Activated naive CD8-positive, alpha-beta T cell treated with anti-CD3 and anti-CD28 coated beads, Interleukin-2, amount 50 U/mL, for 24 hours (primary cell): ENCODE results near the gene TSBP1.

Source experiments
- ATAC-seq: fragments of 150-1000 bp; cut with Tn5 transposase; one replicate; pipeline ENCODE4 v1.10.0; 2021
- DNase-seq: peaks from one replicate; pipeline ENCODE4 v3.0.0; 2021
- H3K27ac Mint-ChIP-seq: one replicate; pipeline ENCODE4 v1.8.0; 2021; ENCODE audit warnings: mild to moderate bottlenecking, mixed read lengths
- H3K27me3 Mint-ChIP-seq: one replicate; pipeline ENCODE4 v1.8.0; 2021; ENCODE audit warnings: mixed read lengths
- H3K36me3 Mint-ChIP-seq: one replicate; pipeline ENCODE4 v1.8.0; 2021; ENCODE audit warnings: low read depth, mixed read lengths
- H3K4me1 Mint-ChIP-seq: one replicate; pipeline ENCODE4 v1.8.0; 2021; ENCODE audit warnings: mixed read lengths
- H3K4me3 Mint-ChIP-seq: one replicate; pipeline ENCODE4 v1.8.0; 2021; ENCODE audit warnings: mild to moderate bottlenecking, moderate library complexity, mixed read lengths
- H3K9me3 Mint-ChIP-seq: one replicate; pipeline ENCODE4 v1.8.0; 2021; ENCODE audit warnings: mixed read lengths

The TSBP1 gene, protein sequence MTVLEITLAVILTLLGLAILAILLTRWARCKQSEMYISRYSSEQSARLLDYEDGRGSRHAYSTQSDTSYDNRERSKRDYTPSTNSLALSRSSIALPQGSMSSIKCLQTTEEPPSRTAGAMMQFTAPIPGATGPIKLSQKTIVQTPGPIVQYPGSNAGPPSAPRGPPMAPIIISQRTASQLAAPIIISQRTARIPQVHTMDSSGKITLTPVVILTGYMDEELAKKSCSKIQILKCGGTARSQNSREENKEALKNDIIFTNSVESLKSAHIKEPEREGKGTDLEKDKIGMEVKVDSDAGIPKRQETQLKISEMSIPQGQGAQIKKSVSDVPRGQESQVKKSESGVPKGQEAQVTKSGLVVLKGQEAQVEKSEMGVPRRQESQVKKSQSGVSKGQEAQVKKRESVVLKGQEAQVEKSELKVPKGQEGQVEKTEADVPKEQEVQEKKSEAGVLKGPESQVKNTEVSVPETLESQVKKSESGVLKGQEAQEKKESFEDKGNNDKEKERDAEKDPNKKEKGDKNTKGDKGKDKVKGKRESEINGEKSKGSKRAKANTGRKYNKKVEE

GRCh38 chr6:32371803-32372202 is at the start of gene TSBP1:
Gene TSBP1 (minus strand): TSS chr6:32371903. CDS start chr6:32371706, 197 bp downstream.
- DNase-seq = no peak
- Mint-ChIP-seq H3K27ac (no peak within 1 kb of the TSS), H3K9me3 (no peaks in the 10 kb centered on the region), H3K36me3 (no peaks in the 10 kb centered on the region), H3K4me3 (no peak within 1 kb of the TSS), H3K4me1 (no peaks in the 10 kb centered on the region), H3K27me3 (peaks cover 27% of the 10 kb centered on the region)
- no peak for ATAC-seq

- no peak for ATAC-seq
- Mint-ChIP-seq H3K9me3 (no peaks in the 10 kb centered on the region), H3K4me1 (peaks cover 10% of the 10 kb centered on the region), H3K4me3 (no peak overlapping the region), H3K27ac (no peak overlapping the region), H3K27me3 (peaks cover 46% of the 10 kb centered on the region), H3K36me3 (no peaks in the 10 kb centered on the region)
- no peak for DNase-seq
These were observed 44.3 kb upstream of the TSBP1 start for GRCh38 chr6:32416036-32416435.

GRCh38 chr6:32415521-32416019 is 43.9 kb upstream of the TSBP1 start:
- H3K27me3 Mint-ChIP-seq = peaks cover 44% of the 10 kb centered on the region
- ATAC-seq (peak; percentile 52), DNase-seq (peak; percentile 81)
- H3K36me3 Mint-ChIP-seq = no peaks in the 10 kb centered on the region
- no peak overlapping the region for H3K4me3 Mint-ChIP-seq
- H3K9me3 Mint-ChIP-seq = no peaks in the 10 kb centered on the region
- H3K4me1 Mint-ChIP-seq = peaks cover 10% of the 10 kb centered on the region
- no peak overlapping the region for H3K27ac Mint-ChIP-seq

DNA sequence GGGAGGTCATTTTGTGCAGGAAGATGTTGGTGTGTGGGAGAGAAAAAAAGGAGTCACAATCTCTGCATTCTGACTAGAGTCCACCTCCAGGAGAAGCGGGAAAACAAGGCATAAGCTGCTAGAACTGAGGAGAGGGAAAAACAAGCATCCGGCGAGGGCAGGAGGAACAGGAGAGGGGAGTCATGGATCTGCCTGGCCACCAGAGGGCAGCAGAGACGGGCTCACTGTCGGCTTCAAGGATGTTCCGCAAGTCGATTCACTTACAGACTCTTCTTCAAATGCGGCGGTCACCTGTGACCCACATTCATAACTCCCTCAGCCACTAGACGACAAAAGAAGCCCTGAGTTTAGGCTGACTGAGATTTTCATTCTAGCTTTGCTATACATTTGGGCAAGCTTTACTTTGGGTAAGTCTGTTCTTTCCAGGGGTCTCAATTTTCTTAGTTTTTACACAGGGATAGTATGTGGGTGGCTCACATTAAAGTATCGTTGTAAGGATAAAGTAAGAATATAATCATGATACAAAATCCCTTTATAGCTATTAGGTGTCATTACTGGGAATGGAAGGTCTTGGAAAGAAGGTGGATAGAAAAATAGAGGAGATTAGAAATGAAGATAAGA is 41.8 kb upstream of the TSBP1 start:
- H3K27ac Mint-ChIP-seq = peak overlapping the region; percentile 17
- peaks cover 38% of the 10 kb centered on the region for H3K27me3 Mint-ChIP-seq
- ATAC-seq (peak; percentile 81), DNase-seq (peak; percentile 89)
- H3K9me3 Mint-ChIP-seq = no peaks in the 10 kb centered on the region
- H3K4me3 Mint-ChIP-seq = no peak overlapping the region
- peaks cover 10% of the 10 kb centered on the region for H3K4me1 Mint-ChIP-seq
- no peaks in the 10 kb centered on the region for H3K36me3 Mint-ChIP-seq

- Mint-ChIP-seq H3K27me3 (peaks cover 34% of the 10 kb centered on the region), H3K36me3 (no peaks in the 10 kb centered on the region), H3K9me3 (no peaks in the 10 kb centered on the region), H3K4me1 (peaks cover 10% of the 10 kb centered on the region), H3K4me3 (no peak overlapping the region), H3K27ac (no peak overlapping the region)
- DNase-seq = no peak
- no peak for ATAC-seq
These were observed 40.0 kb upstream of the TSBP1 start for GRCh38 chr6:32411566-32412327.

GRCh38 chr6:32410906-32411305 is 39.2 kb upstream of the TSBP1 start:
- Mint-ChIP-seq H3K27me3 (peaks cover 31% of the 10 kb centered on the region), H3K4me3 (no peak overlapping the region)

GRCh38 chr6:32406857-32407256 is 35.2 kb upstream of the TSBP1 start, which contains the start of gene BTNL2:
Gene BTNL2 (minus strand): TSS chr6:32407181. CDS start chr6:32407123, 58 bp downstream.
- ATAC-seq (no peak), DNase-seq (no peak)
- H3K27ac Mint-ChIP-seq = no peak within 1 kb of the TSS
- no peak within 1 kb of the TSS for H3K4me3 Mint-ChIP-seq
- H3K27me3 Mint-ChIP-seq = peaks cover 20% of the 10 kb centered on the region
- H3K9me3 Mint-ChIP-seq = no peaks in the 10 kb centered on the region
- H3K4me1 Mint-ChIP-seq = no peaks in the 10 kb centered on the region
- H3K36me3 Mint-ChIP-seq = no peaks in the 10 kb centered on the region

More at GRCh38 chr6:32410906-32411305, 39.2 kb upstream of the TSBP1 start:
- H3K36me3 Mint-ChIP-seq = no peaks in the 10 kb centered on the region
- no peaks in the 10 kb centered on the region for H3K9me3 Mint-ChIP-seq
- ATAC-seq (no peak), DNase-seq (no peak)
- no peak overlapping the region for H3K27ac Mint-ChIP-seq
- H3K4me1 Mint-ChIP-seq = peaks cover 10% of the 10 kb centered on the region

DNA sequence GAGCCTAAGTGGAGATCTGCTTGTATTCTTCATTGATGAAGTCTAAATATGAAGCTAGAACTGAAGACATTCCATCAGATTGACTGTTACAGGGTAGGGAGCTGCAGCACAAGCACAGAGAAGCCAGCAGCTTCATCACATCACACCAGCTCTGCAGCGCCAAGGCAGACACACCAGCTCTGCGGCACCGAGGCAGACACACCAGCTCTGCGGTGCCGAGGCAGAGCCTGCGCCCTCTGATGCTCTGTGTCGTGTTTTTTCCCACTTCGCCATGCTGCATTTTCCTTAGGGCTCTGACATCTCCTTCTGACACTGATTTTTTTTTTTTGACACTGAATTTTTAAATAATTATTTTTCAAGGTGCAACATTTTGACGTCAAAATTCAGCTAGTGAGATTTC is 34.5 kb upstream of the TSBP1 start:
- Mint-ChIP-seq H3K4me3 (no peak overlapping the region), H3K27ac (no peak overlapping the region), H3K27me3 (peaks cover 19% of the 10 kb centered on the region), H3K4me1 (no peaks in the 10 kb centered on the region), H3K9me3 (no peaks in the 10 kb centered on the region), H3K36me3 (no peaks in the 10 kb centered on the region)
- DNase-seq = no peak
- no peak for ATAC-seq

DNA sequence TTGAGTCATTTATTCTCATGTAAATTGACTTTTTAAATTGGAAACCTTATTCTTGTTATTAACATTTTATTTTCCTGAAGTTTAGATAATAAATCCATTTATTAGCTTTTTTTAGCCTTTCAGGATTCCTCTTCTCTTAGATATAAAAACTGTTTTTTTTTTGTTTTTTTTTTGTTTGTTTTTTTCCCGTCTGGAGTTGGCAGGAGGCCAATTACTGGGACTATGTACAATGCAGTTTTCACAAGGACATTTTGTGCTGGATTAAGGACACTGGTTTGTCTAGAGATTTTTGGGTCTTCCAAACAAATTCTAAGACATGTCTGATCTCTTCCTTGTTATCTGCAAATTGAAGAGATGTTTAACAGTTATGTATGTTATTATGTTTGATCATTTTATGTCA is 34.0 kb upstream of the TSBP1 start:
- no peak for ATAC-seq
- peaks cover 19% of the 10 kb centered on the region for H3K27me3 Mint-ChIP-seq

GRCh38 chr6:32402812-32403211 is 31.1 kb upstream of the TSBP1 start:
- no peak for ATAC-seq
- no peak overlapping the region for H3K4me3 Mint-ChIP-seq
- H3K27me3 Mint-ChIP-seq = peaks cover 22% of the 10 kb centered on the region

More for the DNA sequence above, 34.0 kb upstream of the TSBP1 start:
- H3K36me3 Mint-ChIP-seq = no peaks in the 10 kb centered on the region
- no peak for DNase-seq
- no peak overlapping the region for H3K4me3 Mint-ChIP-seq
- H3K27ac Mint-ChIP-seq = no peak overlapping the region
- H3K9me3 Mint-ChIP-seq = no peaks in the 10 kb centered on the region
- no peaks in the 10 kb centered on the region for H3K4me1 Mint-ChIP-seq

GRCh38 chr6:32401284-32401963 is 29.7 kb upstream of the TSBP1 start:
- no peaks in the 10 kb centered on the region for H3K9me3 Mint-ChIP-seq
- H3K27me3 Mint-ChIP-seq = peaks cover 22% of the 10 kb centered on the region
- no peak overlapping the region for H3K27ac Mint-ChIP-seq

More at GRCh38 chr6:32402812-32403211, 31.1 kb upstream of the TSBP1 start:
- no peak for DNase-seq
- Mint-ChIP-seq H3K4me1 (no peaks in the 10 kb centered on the region), H3K9me3 (no peaks in the 10 kb centered on the region), H3K27ac (no peak overlapping the region), H3K36me3 (no peaks in the 10 kb centered on the region)

DNA sequence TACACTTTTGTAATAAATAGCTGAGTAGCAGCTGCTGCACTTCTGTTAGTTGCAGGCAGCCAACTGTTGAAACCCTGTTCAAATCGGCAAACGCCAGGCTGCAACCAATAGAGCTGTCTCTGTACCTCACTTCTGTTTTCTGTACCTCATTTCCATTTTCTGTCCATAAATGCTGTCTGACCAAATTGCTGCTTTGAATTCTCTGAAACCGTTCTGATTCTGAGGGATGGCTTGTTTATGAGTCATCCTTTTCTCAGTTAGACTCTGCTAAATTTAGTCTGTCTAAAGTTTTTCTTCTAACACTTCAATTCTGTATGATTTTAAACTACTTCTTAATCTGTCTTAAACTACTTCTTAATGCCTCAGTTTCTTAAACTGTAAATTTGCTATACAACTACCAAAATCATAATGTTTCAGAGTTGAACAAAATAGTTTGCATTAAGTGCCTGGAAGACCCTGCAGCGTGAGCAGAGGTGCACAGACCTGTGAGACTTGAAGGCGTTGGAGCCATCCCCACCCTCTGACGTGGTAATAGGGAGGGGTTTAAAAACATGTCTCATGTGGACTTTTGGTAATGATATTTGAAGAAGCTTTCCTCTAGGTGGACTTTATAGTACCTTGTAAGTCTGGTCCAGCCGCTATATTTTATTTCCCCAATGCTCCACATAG is 25.7 kb upstream of the TSBP1 start:
- H3K36me3 Mint-ChIP-seq = no peaks in the 10 kb centered on the region
- H3K9me3 Mint-ChIP-seq = no peaks in the 10 kb centered on the region
- H3K27me3 Mint-ChIP-seq = peaks cover 12% of the 10 kb centered on the region
- no peak overlapping the region for H3K27ac Mint-ChIP-seq
- ATAC-seq (no peak), DNase-seq (no peak)
- peaks cover 7% of the 10 kb centered on the region for H3K4me1 Mint-ChIP-seq
- no peak overlapping the region for H3K4me3 Mint-ChIP-seq

More at GRCh38 chr6:32401284-32401963, 29.7 kb upstream of the TSBP1 start:
- H3K4me3 Mint-ChIP-seq = no peak overlapping the region
- peaks cover 4% of the 10 kb centered on the region for H3K4me1 Mint-ChIP-seq
- DNase-seq = no peak
- no peak for ATAC-seq
- no peaks in the 10 kb centered on the region for H3K36me3 Mint-ChIP-seq

- Mint-ChIP-seq H3K9me3 (no peaks in the 10 kb centered on the region), H3K27ac (no peak overlapping the region), H3K4me1 (peaks cover 7% of the 10 kb centered on the region), H3K36me3 (no peaks in the 10 kb centered on the region), H3K4me3 (no peak overlapping the region), H3K27me3 (peaks cover 12% of the 10 kb centered on the region)
- ATAC-seq (no peak), DNase-seq (no peak)
These were observed 24.3 kb upstream of the TSBP1 start for GRCh38 chr6:32396028-32396427.
